Activated T-helper 2 cell treated with anti-CD3 and anti-CD28 coated beads, Interferon-gamma antibody, Interleukin-2, Interleukin-4, amounts not matched to agents 10 μg/mL and 5 μg/mL and 100 μg/mL, durations not matched to agents 14 hours and 24 hours and 36 hours (primary cell): ENCODE results near the gene PRRC2A. TPM values are rescaled to one million over a fixed set of nuclear protein-coding genes. Genes with fewer than 3 reads are reported as not detected.

Source experiments
- DNase-seq: peaks from one replicate; pipeline ENCODE4 v3.0.0; 2021; ENCODE audit warnings: low spot score
- H3K27ac Mint-ChIP-seq: one replicate; pipeline ENCODE4 v1.8.0; 2021; ENCODE audit warnings: mixed read lengths
- H3K27me3 Mint-ChIP-seq: one replicate; pipeline ENCODE4 v1.8.0; 2021; ENCODE audit warnings: low read depth, mixed read lengths
- H3K36me3 Mint-ChIP-seq: one replicate; pipeline ENCODE4 v1.8.0; 2021; ENCODE audit warnings: low read depth, mixed read lengths
- H3K4me1 Mint-ChIP-seq: one replicate; pipeline ENCODE4 v1.8.0; 2021; ENCODE audit warnings: low read depth, mixed read lengths
- H3K4me3 Mint-ChIP-seq: one replicate; pipeline ENCODE4 v1.8.0; 2021; ENCODE audit warnings: low read depth, mild to moderate bottlenecking, moderate library complexity, mixed read lengths
- H3K9me3 Mint-ChIP-seq: one replicate; pipeline ENCODE4 v1.8.0; 2021; ENCODE audit warnings: mixed read lengths
- intact Hi-C: fragments of 100-400 bp; cut with micrococcal nuclease; formaldehyde crosslinking; loops from one replicate; pipeline ENCODE4 v1.15.1; 2023
- total RNA-seq: library from RNA; stranded (reverse); gene quantifications from 2 replicates; pipeline ENCODE4 v1.2.3, GENCODE V29; 2022

PRRC2A gene
- total RNA-seq, 1 donor from 2014 or later: 304 TPM

- H3K27me3 Mint-ChIP-seq: no peaks in the 10 kb centered on the region
- peaks cover 62% of the 10 kb centered on the region for H3K36me3 Mint-ChIP-seq
- DNase-seq: no peak
- H3K4me3 Mint-ChIP-seq: peak overlapping the region; percentile 87
- H3K4me1 Mint-ChIP-seq: peaks cover 44% of the 10 kb centered on the region
- H3K27ac Mint-ChIP-seq: peak overlapping the region; percentile 100
- intact Hi-C loops: loop anchor here (1.0 to 10.0 kb wide), 8 partner anchors 7 to 966 kb away; partner anchors contain the start of genes AGPAT1, C6orf47, LTA and NFKBIL1
- H3K9me3 Mint-ChIP-seq: no peaks in the 10 kb centered on the region
Observed at GRCh38 chr6:31652925-31653724, 32.6 kb downstream of the PRRC2A start.

DNA sequence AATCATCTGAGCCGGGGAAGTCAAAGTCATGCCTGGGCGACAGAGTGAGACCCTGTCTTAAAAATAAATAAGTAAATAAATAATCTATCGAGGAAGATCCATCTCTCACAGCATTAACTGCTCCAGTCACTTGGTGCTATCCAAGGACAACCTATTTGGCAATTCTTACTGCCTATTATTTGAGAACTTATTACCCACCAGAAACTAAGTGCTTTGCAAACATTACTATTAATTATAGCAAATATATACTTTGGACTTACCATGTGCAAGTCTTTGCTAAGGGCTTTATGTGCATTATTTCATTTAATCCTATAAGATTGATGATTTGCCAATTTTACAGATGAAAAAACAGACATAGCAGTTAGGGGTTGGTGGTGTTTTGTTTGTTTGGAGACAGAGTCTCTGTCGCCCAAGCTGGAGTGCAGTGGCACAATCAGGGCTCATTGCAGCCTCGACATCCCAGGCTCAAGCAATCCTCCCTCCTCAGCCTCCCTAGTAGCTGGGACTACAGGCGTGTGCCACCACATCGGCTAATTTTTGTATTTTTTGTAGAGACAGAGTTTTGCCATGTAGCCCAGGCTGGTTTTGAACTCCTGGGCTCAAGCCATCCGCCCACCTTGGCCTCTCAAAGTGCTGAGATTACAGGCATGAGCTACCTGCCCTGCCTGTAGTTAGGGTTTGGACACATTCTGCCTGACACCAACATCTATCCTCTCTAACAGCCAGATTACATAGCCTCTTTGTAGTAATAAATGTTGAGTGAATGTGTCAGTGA is 34.2 kb downstream of the PRRC2A start:
- H3K36me3 Mint-ChIP-seq: peaks cover 54% of the 10 kb centered on the region
- intact Hi-C loops: loop anchor here (5.0 to 10.0 kb wide), 2 partner anchors 520 to 967 kb away; partner anchors contain the start of genes AGPAT1, PPP1R18 and RNF5
- no peaks in the 10 kb centered on the region for H3K27me3 Mint-ChIP-seq
- no peak overlapping the region for H3K4me3 Mint-ChIP-seq
- no peaks in the 10 kb centered on the region for H3K9me3 Mint-ChIP-seq
- no peak overlapping the region for H3K27ac Mint-ChIP-seq
- DNase-seq: no peak
- H3K4me1 Mint-ChIP-seq: peaks cover 53% of the 10 kb centered on the region

DNA sequence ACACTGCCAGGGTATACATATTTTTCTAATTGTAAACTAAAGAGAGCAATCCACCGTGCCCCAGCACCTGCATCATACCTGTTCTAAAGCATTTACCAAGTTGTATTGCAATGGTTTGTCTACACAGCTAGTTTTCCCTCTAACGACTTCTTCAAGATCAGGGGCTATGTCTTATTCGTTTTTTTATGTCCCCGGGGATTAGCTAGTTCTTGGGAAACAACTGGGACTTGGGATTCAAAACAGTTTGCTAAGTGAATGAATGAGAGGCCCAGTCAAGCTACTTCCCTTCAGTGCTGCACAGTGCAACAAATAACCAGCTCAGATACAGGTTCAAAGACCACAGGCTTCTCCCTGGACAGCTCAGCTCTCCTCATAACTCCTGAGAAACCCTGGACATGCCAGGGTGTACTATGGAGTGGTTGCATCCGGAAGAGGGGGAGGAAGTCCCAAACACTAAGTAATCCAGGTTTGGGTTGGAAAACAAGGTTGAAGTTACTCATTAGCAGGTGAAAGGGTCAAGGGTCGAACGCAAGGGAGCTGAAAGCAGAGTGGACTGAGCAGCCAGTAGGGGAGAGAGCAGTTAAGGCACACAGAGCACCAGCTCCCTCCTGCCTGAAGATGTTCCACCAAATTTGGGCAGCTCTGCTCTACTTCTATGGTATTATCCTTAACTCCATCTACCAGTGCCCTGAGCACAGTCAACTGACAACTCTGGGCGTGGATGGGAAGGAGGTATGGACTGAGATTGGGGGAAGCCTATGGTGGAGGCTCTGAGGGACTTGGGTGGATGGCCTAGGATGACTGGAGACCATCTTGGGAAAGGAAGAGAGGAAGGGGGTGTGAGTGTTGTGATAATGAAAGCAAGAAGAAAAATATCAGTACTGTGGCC is 35.1 kb downstream of the PRRC2A start, which contains the start of gene APOM:
TSS of gene APOM (plus strand) at position 546 of the 889 bp plus-strand sequence. CDS start at position 619, 73 bp downstream.
- Mint-ChIP-seq H3K27me3 (no peaks in the 10 kb centered on the region), H3K9me3 (no peaks in the 10 kb centered on the region), H3K36me3 (peaks cover 54% of the 10 kb centered on the region), H3K4me3 (no peak within 1 kb of the TSS), H3K27ac (peak within 1 kb of the TSS; percentile 30), H3K4me1 (peaks cover 53% of the 10 kb centered on the region)
- no peak for DNase-seq
- intact Hi-C loops: loop anchor here (10.0 kb wide), 1 partner anchor 519 kb away; the partner anchor contains the start of genes AGPAT1 and RNF5

GRCh38 chr6:31657406-31658157 is 37.1 kb downstream of the PRRC2A start:
- intact Hi-C loops: loop anchor here (10.0 kb wide), 1 partner anchor 517 kb away; the partner anchor contains the start of genes AGPAT1 and RNF5
- DNase-seq: no peak
- Mint-ChIP-seq H3K9me3 (no peaks in the 10 kb centered on the region), H3K27me3 (no peaks in the 10 kb centered on the region), H3K4me1 (peaks cover 55% of the 10 kb centered on the region), H3K4me3 (peak overlapping the region; percentile 88), H3K27ac (peak overlapping the region; percentile 68), H3K36me3 (peaks cover 61% of the 10 kb centered on the region)

- no peaks in the 10 kb centered on the region for H3K27me3 Mint-ChIP-seq
- DNase-seq: no peak
- H3K36me3 Mint-ChIP-seq: peaks cover 66% of the 10 kb centered on the region
Observed at GRCh38 chr6:31658158-31658688, 37.7 kb downstream of the PRRC2A start.

DNA sequence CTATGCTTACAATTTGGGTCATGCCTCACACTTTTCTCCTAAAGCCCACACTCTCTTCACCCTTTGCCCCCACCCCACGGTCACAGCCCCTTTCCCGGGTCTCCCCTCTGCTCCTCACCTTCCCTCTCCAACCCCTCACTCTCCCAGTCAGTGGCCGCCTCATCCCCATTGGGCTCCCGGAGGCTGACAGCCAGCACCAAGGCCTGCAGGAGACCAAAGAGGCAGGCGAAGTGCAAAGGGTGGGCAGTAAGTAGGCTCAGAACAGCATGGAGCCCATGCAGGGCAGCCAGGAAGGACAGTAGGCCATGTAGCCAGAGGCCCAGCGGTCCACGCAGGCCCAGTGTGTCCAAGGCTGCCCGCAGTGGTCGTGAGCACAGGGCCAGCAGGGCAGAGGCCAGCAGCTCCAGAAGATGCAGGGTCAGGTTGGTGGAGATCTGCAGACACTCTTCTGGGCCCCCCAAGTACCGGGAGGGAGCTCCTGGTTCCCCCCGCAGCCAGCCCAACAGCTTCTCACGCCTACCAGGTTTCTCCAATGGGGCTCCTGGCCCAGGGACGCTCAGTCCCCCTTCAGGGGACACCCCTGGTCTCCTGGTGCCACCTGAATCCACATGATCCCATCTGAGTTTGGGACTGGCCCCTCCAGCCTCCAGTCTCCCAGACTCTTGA is 38.6 kb downstream of the PRRC2A start:
- no peak for DNase-seq
- peak overlapping the region; percentile 87 for H3K27ac Mint-ChIP-seq
- H3K4me1 Mint-ChIP-seq: peaks cover 64% of the 10 kb centered on the region
- H3K27me3 Mint-ChIP-seq: no peaks in the 10 kb centered on the region
- intact Hi-C loops: loop anchor here (10.0 kb wide), 1 partner anchor 516 kb away; the partner anchor contains the start of genes AGPAT1 and RNF5
- H3K9me3 Mint-ChIP-seq: no peaks in the 10 kb centered on the region
- peak overlapping the region; percentile 88 for H3K4me3 Mint-ChIP-seq
- H3K36me3 Mint-ChIP-seq: peaks cover 75% of the 10 kb centered on the region

More at GRCh38 chr6:31658158-31658688, 37.7 kb downstream of the PRRC2A start:
- H3K4me3 Mint-ChIP-seq: peak overlapping the region; percentile 88
- intact Hi-C loops: loop anchor here (10.0 kb wide), 1 partner anchor 517 kb away; the partner anchor contains the start of genes AGPAT1 and RNF5
- peak overlapping the region; percentile 68 for H3K27ac Mint-ChIP-seq
- H3K4me1 Mint-ChIP-seq: peaks cover 55% of the 10 kb centered on the region
- no peaks in the 10 kb centered on the region for H3K9me3 Mint-ChIP-seq

- Mint-ChIP-seq H3K4me1 (peaks cover 70% of the 10 kb centered on the region), H3K36me3 (peaks cover 82% of the 10 kb centered on the region)
Observed at GRCh38 chr6:31659649-31660380, 39.3 kb downstream of the PRRC2A start.

DNA sequence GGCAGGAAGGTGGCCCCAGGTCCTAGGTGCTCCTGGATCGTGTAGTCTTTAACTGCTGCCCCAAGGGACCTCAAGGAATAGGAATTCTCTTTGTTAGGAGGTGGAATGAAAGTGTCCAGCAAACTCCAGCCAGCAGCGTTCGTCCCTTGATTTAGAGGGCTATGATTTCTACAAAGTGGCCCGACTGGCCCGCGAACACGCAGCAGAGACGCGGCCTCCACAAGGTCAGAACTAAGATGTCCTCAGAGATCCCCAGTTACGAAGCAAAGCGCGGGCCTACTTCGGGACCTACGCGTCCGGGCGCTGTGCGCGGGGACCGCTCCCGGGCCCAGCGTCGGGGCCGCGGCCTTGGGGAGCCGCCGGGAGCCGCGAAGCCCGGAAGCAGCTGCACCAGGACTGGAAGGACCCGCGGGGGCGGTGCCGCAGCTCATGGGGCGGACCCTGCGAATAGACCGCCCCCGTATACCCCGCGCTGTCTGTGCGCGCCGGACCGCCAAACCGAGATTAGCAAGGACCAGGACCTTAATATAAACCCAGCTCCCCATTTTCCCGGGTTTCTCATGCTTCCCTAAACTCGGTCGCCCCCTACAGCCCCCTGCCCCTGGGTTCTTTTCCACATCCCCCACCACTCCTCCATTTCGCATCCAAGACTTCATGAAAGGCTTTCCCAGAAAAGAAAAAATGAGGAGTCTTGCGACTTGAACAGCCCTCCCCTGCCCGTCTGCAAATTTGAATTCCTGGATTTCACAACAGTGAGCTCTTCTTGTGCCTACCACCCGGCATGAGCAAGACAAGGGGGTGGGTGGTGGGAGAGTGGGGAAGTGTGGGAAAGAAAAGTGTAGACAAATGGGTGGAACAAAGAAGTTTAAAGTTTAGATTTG is 40.1 kb downstream of the PRRC2A start, which contains the start of gene C6orf47:
TSS of gene C6orf47 (minus strand) at position 398 of the 881 bp plus-strand sequence. CDS start 831 bp downstream, outside the sequence.
- intact Hi-C loops: loop anchor here (1.0 to 5.0 kb wide), 3 partner anchors 8 to 1757 kb away; partner anchors contain the start of genes BAG6, CUTA and HSPA1B
- Mint-ChIP-seq H3K36me3 (peaks cover 80% of the 10 kb centered on the region), H3K4me1 (peaks cover 67% of the 10 kb centered on the region), H3K27me3 (no peaks in the 10 kb centered on the region), H3K27ac (peak within 1 kb of the TSS; percentile 87), H3K4me3 (peak within 1 kb of the TSS; percentile 88), H3K9me3 (no peaks in the 10 kb centered on the region)
- DNase-seq: peak; percentile 66

More at GRCh38 chr6:31659649-31660380, 39.3 kb downstream of the PRRC2A start:
- H3K9me3 Mint-ChIP-seq: no peaks in the 10 kb centered on the region
- intact Hi-C loops: loop anchor here (1.0 to 10.0 kb wide), 4 partner anchors 8 to 1757 kb away; partner anchors contain the start of genes AGPAT1, BAG6, CUTA and HSPA1B
- H3K27ac Mint-ChIP-seq: peak overlapping the region; percentile 87
- peak; percentile 41 for DNase-seq
- H3K27me3 Mint-ChIP-seq: no peaks in the 10 kb centered on the region
- peak overlapping the region; percentile 88 for H3K4me3 Mint-ChIP-seq

- H3K9me3 Mint-ChIP-seq: no peaks in the 10 kb centered on the region
- intact Hi-C loops: loop anchor here (2.0 to 5.0 kb wide), 2 partner anchors 165 to 1756 kb away; partner anchors contain the start of genes CUTA and HSPA1B
- peak overlapping the region; percentile 76 for H3K27ac Mint-ChIP-seq
- peak overlapping the region; percentile 88 for H3K4me3 Mint-ChIP-seq
- H3K4me1 Mint-ChIP-seq: peaks cover 61% of the 10 kb centered on the region
- no peak for DNase-seq
- H3K27me3 Mint-ChIP-seq: no peaks in the 10 kb centered on the region
- H3K36me3 Mint-ChIP-seq: peaks cover 78% of the 10 kb centered on the region
Observed at GRCh38 chr6:31661262-31662123, 41.0 kb downstream of the PRRC2A start.
